Nephron (organoid): ENCODE results near the gene KCTD15.

Source experiments
- H3K27ac Mint-ChIP-seq, 3 experiments: 2 replicates each; pipeline ENCODE4 v1.8.0; 2020; ENCODE audit warnings: mixed read lengths in 3 of 3, mild to moderate bottlenecking in 2 of 3, moderate library complexity in 1 of 3
- H3K27me3 Mint-ChIP-seq: 2 replicates; pipeline ENCODE4 v1.8.0; 2021; ENCODE audit warnings: low read depth, mild to moderate bottlenecking, moderate library complexity, mixed read lengths
- H3K36me3 Mint-ChIP-seq: 2 replicates; pipeline ENCODE4 v1.8.0; 2020; ENCODE audit warnings: low read depth, mixed read lengths
- H3K4me1 Mint-ChIP-seq: 2 replicates; pipeline ENCODE4 v1.8.0; 2020; ENCODE audit warnings: mixed read lengths
- H3K4me3 Mint-ChIP-seq, 3 experiments: 2 replicates each; pipeline ENCODE4 v1.8.0; 2020; ENCODE audit warnings: mild to moderate bottlenecking in 3 of 3, mixed read lengths in 3 of 3, moderate library complexity in 2 of 3
- H3K9me3 Mint-ChIP-seq: 2 replicates; pipeline ENCODE4 v1.8.0; 2020; ENCODE audit warnings: mixed read lengths
- TF ChIP-seq, protein P1 (sequence below), 3 experiments: fragments of 200-600 bp; sonication (generic); IDR thresholded peaks; one replicate each; pipeline ENCODE4 v1.5.0; 2021; ENCODE audit warnings: antibody characterized with exemption in 3 of 3; ENCODE audit not compliant: unreplicated experiment in 3 of 3

Gene KCTD15

GRCh38 chr19:33840783-33841182 is 44.1 kb downstream of the KCTD15 start:
- H3K36me3 Mint-ChIP-seq = no peaks in the 10 kb centered on the region
- no peaks in the 10 kb centered on the region for H3K4me1 Mint-ChIP-seq
- no peak overlapping the region for H3K27ac Mint-ChIP-seq
- TF ChIP-seq, protein P1, sequence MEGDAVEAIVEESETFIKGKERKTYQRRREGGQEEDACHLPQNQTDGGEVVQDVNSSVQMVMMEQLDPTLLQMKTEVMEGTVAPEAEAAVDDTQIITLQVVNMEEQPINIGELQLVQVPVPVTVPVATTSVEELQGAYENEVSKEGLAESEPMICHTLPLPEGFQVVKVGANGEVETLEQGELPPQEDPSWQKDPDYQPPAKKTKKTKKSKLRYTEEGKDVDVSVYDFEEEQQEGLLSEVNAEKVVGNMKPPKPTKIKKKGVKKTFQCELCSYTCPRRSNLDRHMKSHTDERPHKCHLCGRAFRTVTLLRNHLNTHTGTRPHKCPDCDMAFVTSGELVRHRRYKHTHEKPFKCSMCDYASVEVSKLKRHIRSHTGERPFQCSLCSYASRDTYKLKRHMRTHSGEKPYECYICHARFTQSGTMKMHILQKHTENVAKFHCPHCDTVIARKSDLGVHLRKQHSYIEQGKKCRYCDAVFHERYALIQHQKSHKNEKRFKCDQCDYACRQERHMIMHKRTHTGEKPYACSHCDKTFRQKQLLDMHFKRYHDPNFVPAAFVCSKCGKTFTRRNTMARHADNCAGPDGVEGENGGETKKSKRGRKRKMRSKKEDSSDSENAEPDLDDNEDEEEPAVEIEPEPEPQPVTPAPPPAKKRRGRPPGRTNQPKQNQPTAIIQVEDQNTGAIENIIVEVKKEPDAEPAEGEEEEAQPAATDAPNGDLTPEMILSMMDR (IDR thresholded peaks at IDR 0.05; ENCODE audit: unreplicated experiment in 3 of 3) = no peak
- no peak overlapping the region for H3K4me3 Mint-ChIP-seq
- H3K9me3 Mint-ChIP-seq = no peaks in the 10 kb centered on the region
- peaks cover 12% of the 10 kb centered on the region for H3K27me3 Mint-ChIP-seq

DNA sequence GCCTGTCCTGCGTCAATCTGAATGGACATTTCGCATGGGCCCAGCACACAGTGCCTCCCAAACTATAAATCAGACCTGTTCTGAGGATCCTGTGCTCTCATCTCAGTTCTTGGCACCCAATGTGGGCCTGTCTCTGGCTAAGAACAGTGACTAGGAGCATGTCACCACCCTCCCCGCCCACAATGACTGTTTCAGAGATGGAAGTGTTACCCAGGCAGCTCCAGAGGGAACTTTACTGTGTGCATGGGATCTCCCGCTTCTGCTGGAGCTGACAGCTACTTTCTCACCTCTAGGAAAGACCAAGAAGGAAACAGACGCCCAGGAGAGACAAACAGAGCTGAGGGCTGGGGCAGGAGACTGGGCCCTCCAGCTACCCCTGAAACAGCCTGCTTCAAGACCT is 45.0 kb downstream of the KCTD15 start:
- Mint-ChIP-seq H3K36me3 (no peaks in the 10 kb centered on the region), H3K9me3 (no peaks in the 10 kb centered on the region), H3K27ac (no peak overlapping the region), H3K27me3 (peaks cover 12% of the 10 kb centered on the region), H3K4me1 (no peaks in the 10 kb centered on the region), H3K4me3 (no peak overlapping the region)
- TF ChIP-seq, protein P1 (IDR thresholded peaks at IDR 0.05; ENCODE audit: unreplicated experiment in 3 of 3) = no peak

DNA sequence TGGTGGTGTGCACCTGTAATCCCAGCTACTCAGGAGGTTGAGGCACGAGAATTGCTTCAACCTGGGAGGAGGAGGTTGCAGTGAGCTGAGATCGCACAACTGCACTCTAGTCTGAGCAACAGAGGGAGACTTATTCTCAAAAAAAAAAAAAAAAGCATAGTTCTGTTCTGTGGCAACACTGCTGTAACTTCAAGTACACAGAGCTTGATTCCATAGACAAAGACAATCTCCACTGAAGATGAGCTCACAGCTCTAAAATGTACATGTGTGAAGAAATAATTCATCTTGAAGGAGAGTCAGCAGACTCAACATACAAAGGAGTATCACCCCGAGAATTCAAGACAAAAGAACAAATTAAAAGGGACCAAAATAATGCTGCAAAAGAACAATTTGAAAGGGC is 47.8 kb downstream of the KCTD15 start:
- TF ChIP-seq, protein P1 (IDR thresholded peaks at IDR 0.05; ENCODE audit: unreplicated experiment in 3 of 3) = no peak
- no peaks in the 10 kb centered on the region for H3K9me3 Mint-ChIP-seq
- no peaks in the 10 kb centered on the region for H3K4me1 Mint-ChIP-seq
- H3K36me3 Mint-ChIP-seq = no peaks in the 10 kb centered on the region
- H3K4me3 Mint-ChIP-seq = no peak overlapping the region
- no peak overlapping the region for H3K27ac Mint-ChIP-seq
- H3K27me3 Mint-ChIP-seq = peaks cover 12% of the 10 kb centered on the region

DNA sequence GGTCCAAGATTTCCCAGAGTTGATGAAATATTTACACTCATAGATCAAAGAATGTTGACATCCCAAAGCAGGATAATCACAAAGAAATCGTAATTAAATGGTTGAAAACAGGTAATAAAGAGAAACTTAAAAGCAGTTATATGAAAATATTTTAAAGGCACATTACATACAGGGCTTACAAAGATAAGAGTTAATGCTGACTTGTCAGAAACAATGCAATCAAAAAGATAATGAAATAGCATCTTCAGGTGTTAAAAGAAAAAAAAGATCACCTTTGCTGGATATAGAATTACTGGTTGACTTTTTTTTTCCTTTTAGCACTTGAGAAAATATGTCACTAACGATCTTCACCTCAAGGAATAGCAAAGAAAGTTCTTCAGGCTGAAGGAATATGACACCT is 48.8 kb downstream of the KCTD15 start:
- TF ChIP-seq, protein P1 (IDR thresholded peaks at IDR 0.05; ENCODE audit: unreplicated experiment in 3 of 3) = no peak
- Mint-ChIP-seq H3K4me1 (no peaks in the 10 kb centered on the region), H3K4me3 (no peak overlapping the region), H3K36me3 (no peaks in the 10 kb centered on the region), H3K27me3 (peaks cover 6% of the 10 kb centered on the region), H3K27ac (no peak overlapping the region), H3K9me3 (peaks cover 5% of the 10 kb centered on the region)

GRCh38 chr19:33849551-33850147 is 53.0 kb downstream of the KCTD15 start:
- Mint-ChIP-seq H3K27me3 (no peaks in the 10 kb centered on the region), H3K4me3 (no peak overlapping the region), H3K27ac (no peak overlapping the region), H3K36me3 (peaks cover 4% of the 10 kb centered on the region), H3K4me1 (no peaks in the 10 kb centered on the region), H3K9me3 (peaks cover 16% of the 10 kb centered on the region)
- TF ChIP-seq, protein P1 (IDR thresholded peaks at IDR 0.05; ENCODE audit: unreplicated experiment in 3 of 3) = no peak

GRCh38 chr19:33859016-33859415 is 62.3 kb downstream of the KCTD15 start:
- Mint-ChIP-seq H3K4me1 (no peaks in the 10 kb centered on the region), H3K36me3 (no peaks in the 10 kb centered on the region), H3K27me3 (peaks cover 16% of the 10 kb centered on the region), H3K9me3 (no peaks in the 10 kb centered on the region), H3K4me3 (no peak overlapping the region), H3K27ac (no peak overlapping the region)
- TF ChIP-seq, protein P1 (IDR thresholded peaks at IDR 0.05; ENCODE audit: unreplicated experiment in 3 of 3) = no peak
